GM12892 (cell line): Measurements from ENCODE around the gene CAMK1D.

Source experiments
- DNase-seq: peaks from one replicate; pipeline ENCODE4 v3.0.0; 2011; ENCODE audit not compliant: insufficient read length
- FAIRE-seq: peaks from 2 replicates; lab custom pipeline; 2011; peaks lifted over from hg19 to GRCh38; lab: Jason Lieb, UNC
- POLR2A ChIP-seq: IDR thresholded peaks from 2 replicates; pipeline ENCODE4 v1.6.1; 2011; ENCODE audit warnings: low read depth, low read length, control low read depth
- POLR2AphosphoS5 ChIP-seq: IDR thresholded peaks from 2 replicates; pipeline ENCODE4 v1.6.1; 2011; ENCODE audit warnings: low read depth, low read length, control low read depth
- TAF1 ChIP-seq: IDR thresholded peaks from 2 replicates; pipeline ENCODE4 v1.6.1; 2011; ENCODE audit warnings: low read depth, mild to moderate bottlenecking, control low read depth, low read length, borderline replicate concordance

Gene CAMK1D

GRCh38 chr10:12771981-12772760 lies 422.8 kb downstream of the CAMK1D start:
- DNase-seq: no peak
- no peak for TF ChIP-seq TAF1
- no peak for TF ChIP-seq POLR2AphosphoS5
- TF ChIP-seq POLR2A: no peak
- no peak for FAIRE-seq

- no peak for FAIRE-seq
- DNase-seq: no peak
- TF ChIP-seq TAF1 (no peak), POLR2A (no peak), POLR2AphosphoS5 (no peak)
Observed at GRCh38 chr10:12772797-12773587, 423.6 kb downstream of the CAMK1D start.

GRCh38 chr10:12774204-12774894 lies 425.0 kb downstream of the CAMK1D start:
- no peak for DNase-seq
- no peak for TF ChIP-seq TAF1
- no peak for TF ChIP-seq POLR2A
- no peak for TF ChIP-seq POLR2AphosphoS5
- no peak for FAIRE-seq

GRCh38 chr10:12777840-12778585 lies 428.7 kb downstream of the CAMK1D start:
- no peak for TF ChIP-seq POLR2AphosphoS5
- TF ChIP-seq TAF1: no peak
- DNase-seq (no peak), FAIRE-seq (no peak)

GRCh38 chr10:12780634-12781601 lies 431.6 kb downstream of the CAMK1D start:
- no peak for DNase-seq
- FAIRE-seq: no peak
- TF ChIP-seq POLR2AphosphoS5 (no peak), POLR2A (no peak), TAF1 (no peak)

DNA sequence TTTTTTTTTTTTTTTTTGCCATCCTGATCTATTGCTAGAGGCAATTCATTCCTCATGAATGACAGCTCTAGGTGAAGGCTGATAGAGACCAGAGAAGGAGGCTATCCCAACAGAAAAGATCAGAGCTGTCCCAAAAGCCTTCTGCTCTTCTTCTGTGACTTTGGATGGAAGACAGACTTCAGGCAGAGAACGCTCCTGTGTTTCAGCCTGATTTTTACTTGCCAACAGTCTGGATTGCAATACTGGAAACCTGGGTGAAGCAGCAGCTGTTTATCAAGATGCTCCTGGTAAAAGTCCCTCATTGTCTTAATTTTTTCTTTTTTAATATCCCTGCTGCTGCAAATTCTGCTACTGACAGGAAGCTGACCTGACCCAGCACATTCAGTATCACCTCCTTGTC lies 432.6 kb downstream of the CAMK1D start:
- no peak for FAIRE-seq
- no peak for DNase-seq
- TF ChIP-seq POLR2A (no peak), TAF1 (no peak), POLR2AphosphoS5 (no peak)

GRCh38 chr10:12782537-12782936 lies 433.2 kb downstream of the CAMK1D start:
- DNase-seq: no peak
- TF ChIP-seq TAF1 (no peak), POLR2AphosphoS5 (no peak), POLR2A (no peak)
- no peak for FAIRE-seq

GRCh38 chr10:12783293-12783692 lies 433.9 kb downstream of the CAMK1D start:
- TF ChIP-seq POLR2AphosphoS5 (no peak), POLR2A (no peak), TAF1 (no peak)
- no peak for FAIRE-seq
- DNase-seq: no peak

DNA sequence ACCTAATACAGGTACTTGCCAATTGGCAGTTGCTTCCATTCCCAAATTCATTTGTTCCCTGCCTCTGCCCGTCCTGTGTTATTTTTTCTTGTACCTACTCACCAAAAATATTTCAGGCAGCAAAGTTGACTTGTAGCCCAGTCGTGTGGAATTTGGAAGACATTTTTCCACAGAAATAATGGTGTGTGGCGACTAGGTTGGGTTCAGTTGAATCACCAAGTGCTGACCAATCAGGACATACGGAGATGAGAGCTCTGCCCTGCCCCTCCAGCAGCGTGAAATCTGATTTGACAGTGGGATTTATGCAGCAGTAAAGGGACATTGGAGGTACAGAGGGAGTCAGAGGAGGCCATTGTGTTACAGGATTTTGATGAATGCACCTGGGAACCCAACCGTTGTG lies 435.3 kb downstream of the CAMK1D start:
- no peak for DNase-seq
- TF ChIP-seq POLR2A: no peak
- no peak for FAIRE-seq

GRCh38 chr10:12785415-12785831 lies 436.1 kb downstream of the CAMK1D start:
- DNase-seq (no peak), FAIRE-seq (no peak)
- TF ChIP-seq POLR2AphosphoS5 (no peak), POLR2A (no peak), TAF1 (no peak)
